HG03196 (cell line): ENCODE results near the gene LRRC63.

Experiments
- ATAC-seq: cut with Tn5 transposase; IDR thresholded peaks from one replicate; pipeline ENCODE4 v1.9.1; 2021; ENCODE audit not compliant: unreplicated experiment

The LRRC63 gene

DNA sequence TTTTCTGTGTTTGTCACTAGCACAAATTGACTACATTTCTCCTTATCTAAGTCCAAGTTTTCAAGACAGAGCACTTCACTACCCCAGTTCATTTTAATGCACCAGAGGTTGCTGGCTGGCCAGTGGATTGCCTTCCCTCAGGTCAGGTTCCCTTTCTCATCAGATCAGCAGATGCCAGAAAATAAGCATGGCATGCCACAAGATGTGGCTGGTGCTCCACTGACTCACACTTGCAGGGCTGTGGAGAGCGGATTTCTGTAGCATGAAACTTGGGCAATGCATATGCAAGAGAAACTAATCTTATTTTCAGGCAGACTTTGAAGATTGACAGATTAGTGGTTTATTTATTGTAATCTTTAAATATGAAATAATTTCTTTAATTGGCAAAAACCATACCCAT lies 95.8 kb downstream of the LRRC63 start:
- ATAC-seq: no peak

DNA sequence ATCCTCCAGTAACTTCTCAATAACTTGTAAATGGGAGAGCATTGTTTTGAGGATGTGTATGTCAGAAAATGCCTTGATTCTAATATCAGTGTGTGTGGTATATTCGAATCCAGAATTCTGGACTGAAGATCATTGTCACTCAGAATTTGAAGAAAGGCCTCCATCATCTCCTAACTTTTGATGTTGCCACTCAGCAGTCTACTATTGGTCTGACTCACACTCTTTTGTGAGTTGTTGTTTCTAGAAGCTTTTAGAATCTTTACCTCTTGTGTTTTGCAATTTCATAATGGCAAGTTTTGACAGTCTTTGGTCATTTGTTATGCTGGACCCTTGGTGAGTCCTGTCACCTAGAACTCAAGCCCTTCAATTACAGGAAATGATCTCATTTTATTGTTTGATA lies 98.3 kb downstream of the LRRC63 start:
- no peak for ATAC-seq

DNA sequence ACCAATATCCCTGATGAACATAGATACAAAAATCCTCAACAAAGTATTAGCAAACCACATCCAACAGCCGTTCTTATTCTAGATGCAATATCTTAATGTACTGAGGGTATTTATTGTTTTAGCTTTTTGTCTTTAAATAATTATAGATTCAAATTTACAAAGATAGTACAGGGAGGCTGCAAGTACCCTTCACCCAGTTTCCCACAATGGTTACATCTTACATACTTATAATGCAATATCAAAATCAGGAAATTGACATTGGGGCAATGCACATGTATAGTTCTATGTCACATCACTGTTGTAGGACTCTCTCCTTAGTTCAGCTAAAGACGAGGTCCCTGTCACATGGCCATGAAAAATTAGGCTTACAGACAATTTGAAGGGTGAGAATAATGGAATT lies 99.5 kb downstream of the LRRC63 start:
- no peak for ATAC-seq

DNA sequence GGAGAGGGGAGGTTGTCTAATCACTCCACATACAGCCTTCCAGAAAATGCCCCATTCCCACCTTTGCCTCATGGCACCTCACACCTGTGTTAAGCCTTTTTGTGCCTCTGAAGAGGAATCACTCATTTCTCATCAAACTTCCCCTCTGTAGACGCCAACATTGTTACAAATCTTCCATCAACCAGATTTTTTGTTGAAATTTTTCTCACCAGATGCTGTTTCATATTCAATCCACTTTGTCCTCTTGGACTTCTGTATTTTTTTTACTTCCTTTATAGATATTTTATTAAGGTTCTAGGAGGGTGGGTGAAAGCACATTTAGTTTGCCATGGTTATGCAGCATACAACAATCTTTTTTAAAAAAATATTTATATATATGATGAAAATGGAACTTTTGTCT lies 101.3 kb downstream of the LRRC63 start:
- no peak for ATAC-seq

DNA sequence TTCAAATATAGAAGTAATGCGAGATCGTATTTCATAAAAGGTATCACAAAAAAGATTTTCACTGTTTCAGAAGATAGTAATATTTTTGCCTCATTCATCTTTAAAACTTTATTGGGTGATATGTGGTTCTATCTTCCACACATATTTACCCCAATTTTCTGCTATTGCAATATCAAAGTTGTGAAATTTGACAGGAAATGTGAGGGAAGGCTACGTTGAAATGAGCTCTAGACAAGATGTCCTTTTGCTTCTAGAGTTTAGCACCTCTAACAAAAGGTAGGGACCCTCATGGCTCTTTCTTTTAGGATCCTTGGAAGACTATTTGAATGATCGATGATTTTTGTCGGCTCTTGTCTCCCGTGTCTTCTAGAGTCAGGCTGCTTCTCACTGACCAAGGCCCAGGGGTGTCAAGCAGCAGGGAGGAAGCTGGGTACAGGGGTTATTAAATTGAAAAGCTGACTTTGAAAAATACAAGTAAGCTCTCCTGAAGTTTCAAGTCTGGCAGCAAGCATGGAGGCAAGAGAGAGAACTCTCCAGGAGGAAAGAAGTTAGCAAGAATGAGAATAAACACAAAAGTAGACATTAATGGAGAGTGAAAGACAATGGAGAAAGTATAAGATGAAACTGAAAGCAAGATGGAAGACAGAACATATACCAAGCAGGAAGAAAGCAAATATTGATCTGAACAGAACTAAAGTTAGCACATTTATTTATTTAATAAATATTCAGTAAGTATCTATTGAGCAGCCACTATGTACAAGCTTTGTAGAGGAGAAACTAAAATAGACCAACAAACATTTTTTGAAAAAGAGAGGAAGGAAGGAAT lies 101.9 kb downstream of the LRRC63 start:
- no peak for ATAC-seq

DNA sequence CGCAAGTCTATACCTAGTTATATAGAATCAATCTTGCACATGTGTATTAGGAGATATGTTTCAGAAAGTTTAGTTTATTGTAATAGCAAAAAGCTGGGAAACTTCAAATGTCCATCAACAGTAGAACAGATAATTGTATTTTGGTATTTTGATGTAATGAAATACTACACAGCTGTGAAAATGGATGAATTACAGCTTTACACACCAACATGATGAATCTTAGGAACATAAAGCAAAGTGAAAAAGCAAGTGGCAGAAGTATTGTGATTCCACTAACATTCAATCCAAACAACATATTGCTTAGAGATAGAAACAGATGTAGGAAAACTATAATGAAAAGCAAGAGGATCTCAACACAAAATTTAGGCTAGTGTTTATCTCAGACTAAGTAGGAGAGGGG lies 102.9 kb downstream of the LRRC63 start:
- ATAC-seq: no peak

DNA sequence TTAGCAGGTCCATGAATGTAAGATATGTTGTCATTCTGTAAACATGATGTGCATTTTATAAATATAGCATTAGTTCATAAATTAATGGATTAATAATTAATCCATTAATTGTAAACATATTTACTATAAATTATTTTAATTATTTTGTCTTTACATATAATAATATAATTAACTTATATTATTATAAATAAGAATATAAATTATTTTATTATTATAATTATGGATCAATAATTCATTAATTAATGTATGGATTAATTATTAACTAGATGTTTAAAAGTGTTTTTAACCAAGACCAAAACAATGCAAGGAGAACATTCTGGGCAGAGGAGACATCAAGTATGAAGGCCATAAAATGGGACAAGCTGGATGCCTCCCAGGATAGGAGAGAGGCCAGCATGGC lies 103.3 kb downstream of the LRRC63 start:
- ATAC-seq: no peak

DNA sequence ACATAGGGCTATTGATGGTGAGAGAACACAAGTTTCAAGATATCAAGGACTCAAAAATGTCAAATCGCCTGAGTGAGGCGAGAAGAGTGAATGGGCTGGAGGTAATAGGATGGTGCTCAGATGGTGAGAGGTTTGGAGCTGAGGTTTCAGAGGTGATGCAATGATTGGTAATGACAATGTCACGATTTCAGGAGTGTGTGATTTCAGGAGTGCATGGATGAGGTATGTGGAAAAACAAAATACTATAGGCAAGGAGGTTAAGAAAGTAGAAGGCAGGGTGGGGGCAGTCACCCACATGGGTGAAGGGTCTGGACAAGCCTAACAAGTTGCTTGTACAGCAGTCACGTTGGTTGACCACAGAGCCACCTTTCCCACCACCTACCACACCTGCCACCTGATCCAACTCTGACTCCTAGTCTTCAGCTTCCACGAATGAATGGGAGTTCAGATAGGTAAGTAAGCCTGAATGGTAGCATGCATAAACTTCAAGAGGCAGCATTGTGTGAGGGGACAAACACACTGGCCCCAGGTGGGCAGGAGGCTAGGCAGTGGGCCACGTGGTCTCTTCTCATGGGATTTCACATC lies 103.9 kb downstream of the LRRC63 start:
- ATAC-seq: no peak

DNA sequence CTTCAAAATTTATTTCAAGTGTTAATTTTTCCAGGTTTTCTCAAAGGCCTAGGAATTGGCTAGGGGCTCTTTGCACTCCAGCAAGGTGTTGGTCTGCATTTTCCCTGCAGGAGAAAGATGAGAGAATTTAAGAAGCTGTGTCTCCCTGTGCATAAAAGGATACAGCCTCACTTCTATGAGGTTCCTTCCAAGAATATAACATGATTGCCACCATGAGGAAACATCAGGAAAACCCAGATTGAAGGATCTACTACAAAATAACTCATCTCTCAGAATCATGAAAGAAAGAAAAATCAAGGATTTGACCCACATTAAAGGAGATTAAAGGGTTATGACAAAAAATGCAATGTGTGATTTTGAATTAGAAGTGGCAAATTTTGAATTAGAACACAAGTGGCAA lies 105.4 kb downstream of the LRRC63 start:
- no peak for ATAC-seq

DNA sequence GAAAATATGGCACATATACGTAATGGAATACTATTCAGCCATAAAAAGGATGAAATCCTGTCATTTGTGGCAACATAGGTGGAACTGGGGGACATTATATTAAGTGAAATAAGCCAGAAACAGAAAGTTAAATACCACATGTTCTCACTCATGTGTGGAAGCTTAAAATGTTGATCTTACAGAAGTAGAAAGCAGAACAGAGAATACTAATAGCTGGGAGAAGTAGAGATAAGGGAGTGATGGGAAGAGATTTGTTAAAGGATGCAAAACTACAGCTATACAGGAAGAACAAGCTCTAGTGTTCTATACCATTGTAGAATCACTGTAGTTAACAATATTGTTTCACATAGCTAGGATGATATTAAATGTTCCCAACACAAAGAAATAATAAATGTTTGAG lies 107.3 kb downstream of the LRRC63 start:
- no peak for ATAC-seq

DNA sequence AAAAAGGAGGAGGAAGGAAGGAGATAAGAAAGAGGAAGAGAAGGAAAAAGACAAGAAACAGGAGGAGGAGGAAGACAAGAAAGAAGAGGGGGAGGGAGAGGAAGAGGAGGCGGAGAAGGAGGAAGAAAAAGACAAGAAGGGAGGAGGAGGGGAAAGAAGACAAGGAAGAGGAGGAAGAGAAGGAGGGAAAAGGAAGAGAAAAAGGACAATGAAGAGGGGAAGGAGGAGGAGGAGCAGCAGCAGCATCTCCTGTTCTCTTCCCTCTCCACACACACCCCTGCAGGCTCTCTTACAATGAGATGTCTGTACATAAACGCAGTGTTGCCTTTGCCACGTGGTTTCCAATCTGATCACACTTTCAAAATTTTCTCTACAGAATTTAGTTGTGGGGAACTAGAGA lies 108.7 kb downstream of the LRRC63 start:
- ATAC-seq: no peak

DNA sequence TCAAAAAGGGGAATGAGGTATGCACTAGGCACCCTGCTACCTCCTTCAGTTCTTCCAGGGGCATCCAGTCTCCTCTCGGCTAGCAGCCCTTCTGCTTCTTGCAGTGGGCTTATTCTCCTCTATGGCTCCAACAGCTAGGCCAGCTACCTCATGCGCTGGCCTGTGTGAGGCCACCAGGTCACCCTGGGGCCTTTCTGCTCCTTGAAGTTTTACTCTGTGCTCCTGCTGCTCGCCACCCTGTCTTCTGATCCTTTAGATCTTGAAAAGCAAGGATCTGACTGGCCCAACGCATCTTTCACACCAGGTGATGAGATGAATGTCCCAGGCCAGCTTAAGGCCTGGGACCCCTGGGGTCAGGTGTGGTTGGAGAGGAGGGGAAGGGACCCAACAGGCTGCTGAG lies 109.1 kb downstream of the LRRC63 start:
- ATAC-seq: no peak

DNA sequence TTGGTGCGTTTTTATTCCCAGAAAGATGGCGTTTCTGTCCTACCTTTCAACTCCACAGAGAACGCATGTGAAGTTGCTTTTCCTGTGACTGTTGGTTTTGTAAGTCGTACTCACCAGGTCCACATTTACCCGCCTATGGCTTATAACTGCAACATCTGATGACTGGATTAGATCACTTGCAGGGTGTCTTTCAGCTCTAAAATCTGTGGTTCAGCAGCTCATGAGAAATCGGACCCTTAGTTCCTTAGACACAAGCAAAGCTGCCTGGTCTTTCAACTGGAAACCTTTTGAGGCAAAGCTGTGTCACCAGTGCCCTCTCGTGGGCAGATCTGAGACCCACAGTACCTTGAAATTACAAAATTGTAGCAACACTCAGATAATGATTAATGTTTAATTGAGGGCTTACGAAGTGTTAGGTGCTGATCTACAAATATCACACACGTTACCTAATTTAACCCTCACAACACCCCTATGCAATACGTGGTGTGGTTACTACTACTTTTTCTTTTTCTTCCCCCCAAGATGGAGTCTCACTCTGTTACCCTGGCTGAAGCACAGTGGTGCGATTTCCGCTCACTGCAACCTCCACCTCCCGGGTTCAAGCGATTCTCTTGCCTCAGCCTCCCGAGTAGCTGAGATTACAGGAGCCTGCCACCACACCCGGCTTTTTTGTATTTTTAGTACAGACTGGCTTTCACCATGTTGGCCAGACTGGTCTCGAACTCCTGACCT lies 109.9 kb downstream of the LRRC63 start:
- ATAC-seq: no peak

DNA sequence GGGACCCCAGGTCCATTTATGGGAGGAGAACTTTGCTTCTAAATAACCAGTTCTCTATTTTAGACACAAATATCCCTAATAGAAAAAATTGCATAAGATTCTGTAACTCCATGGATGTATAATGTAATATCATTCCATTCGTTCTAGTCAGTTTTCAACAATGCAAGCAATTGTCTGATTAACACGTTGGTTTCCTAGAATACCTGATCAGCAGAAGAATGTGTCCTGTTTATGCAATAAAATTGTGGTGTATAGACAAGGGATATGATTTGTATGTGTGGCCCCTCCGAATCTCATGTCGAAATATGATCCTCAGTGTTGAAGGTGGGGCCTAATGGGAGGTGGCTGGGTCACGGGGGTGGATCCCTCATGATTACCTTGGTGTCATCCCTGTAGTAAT lies 113.2 kb downstream of the LRRC63 start:
- ATAC-seq: no peak
